Breast epithelium (tissue), 4 donors: Measurements from ENCODE around the gene HOMEZ. TPM values are rescaled to one million over a fixed set of nuclear protein-coding genes. Genes with fewer than 3 reads are reported as not detected.
A peak's percentile ranks its signal among the peaks of the same experiment; 100 is the strongest.
"Not testable (repeated sequence)": the region's sequence is repeated elsewhere in the genome, so short reads cannot be mapped to it uniquely, and the experiment has no call there.

ENCODE experiments used
- DNase-seq, 2 donors: peaks; one replicate each; pipeline ENCODE4 v3.0.0-alpha.2; 2019; ENCODE audit warnings: low spot score in 2 of 2
- H3K27ac ChIP-seq, 2 donors: fragments of 200-600 bp; sonication (generic) in 1 of 2; one replicate each; pipeline ENCODE4 v1.5.1; 2016 to 2019; ENCODE audit warnings: mild to moderate bottlenecking in 1 of 2
- H3K27me3 ChIP-seq, 2 donors: fragments of 200-600 bp; sonication (generic) in 1 of 2; one replicate each; pipeline versions ENCODE4 v1.5.1 to v1.6.0; 2017 to 2019; ENCODE audit warnings: control low read depth in 1 of 2, mild to moderate bottlenecking in 1 of 2
- H3K36me3 ChIP-seq: fragments of 200-600 bp; one replicate; pipeline ENCODE4 v1.5.1; 2019
- H3K4me1 ChIP-seq, 2 donors: fragments of 200-600 bp; sonication (generic); one replicate each; pipeline ENCODE4 v1.5.1; 2016 to 2019; ENCODE audit warnings: control low read depth in 1 of 2
- H3K4me3 ChIP-seq, 3 donors: fragments of 200-600 bp; sonication (generic); 1 replicate in 2 of 3; 2 replicates in 1 of 3; pipeline ENCODE4 v1.5.1; 2016 to 2019; ENCODE audit warnings: mild to moderate bottlenecking in 3 of 3, moderate library complexity in 2 of 3
- H3K9me3 ChIP-seq, 2 donors: fragments of 200-600 bp; sonication (generic) in 1 of 2; one replicate each; pipeline ENCODE4 v1.5.1; 2016 to 2019; ENCODE audit warnings: control low read depth in 1 of 2
- CTCF ChIP-seq, 3 donors: fragments of 450-650 bp; IDR thresholded peaks; one replicate each; pipeline ENCODE4 v1.5.1; 2016 to 2017; ENCODE audit warnings: antibody characterized with exemption in 3 of 3, mild to moderate bottlenecking in 3 of 3, moderate library complexity in 3 of 3
- POLR2A ChIP-seq: fragments of 450-650 bp; IDR thresholded peaks from one replicate; pipeline ENCODE4 v1.6.1; 2016; ENCODE audit warnings: antibody characterized with exemption, mild to moderate bottlenecking, moderate library complexity
- POLR2AphosphoS5 ChIP-seq, 3 donors: sonication (generic); formaldehyde crosslinking; IDR thresholded peaks; one replicate each; pipeline ENCODE4 v1.6.1; 2017; ENCODE audit warnings: antibody characterized with exemption in 3 of 3
- intact Hi-C: fragments of 100-400 bp; cut with DNase I; formaldehyde crosslinking; loops from one replicate; pipeline ENCODE4 v1.15.1; 2023; ENCODE audit warnings: low total_unique reads
- total RNA-seq, 3 donors: library from RNA; depleted of rRNA; stranded (reverse); fragments of >200 nt; gene quantifications; one replicate each; pipeline ENCODE4 v1.1.0, GENCODE V29; 2016

HOMEZ gene
- 10 to 100 TPM; 10.8 to 15.4 (median 12.0) TPM for total RNA-seq

GRCh38 chr14:23286020-23286901 lies at the start of gene HOMEZ:
HOMEZ (minus strand) TSS chr14:23286132; CDS start chr14:23285952, 180 bp downstream.
- intact Hi-C loops, result loop anchor here (10.0 kb wide), 1 partner anchor 79 kb away; the partner anchor contains the start of gene EFS
- H3K27ac ChIP-seq, result peak within 1 kb of the TSS; percentile 97 to 99

GRCh38 chr14:23335623-23336022 lies 49.7 kb upstream of the HOMEZ start:
- TF ChIP-seq CTCF (IDR thresholded peaks at IDR 0.05), result no peak
- TF ChIP-seq POLR2A, result no peak
- TF ChIP-seq POLR2AphosphoS5 (IDR thresholded peaks at IDR 0.05), result no peak
- DNase-seq, result no peak
- no peaks in the 10 kb centered on the region for H3K4me1 ChIP-seq
- no peak overlapping the region for H3K27ac ChIP-seq
- no peaks in the 10 kb centered on the region for H3K9me3 ChIP-seq
- no peak overlapping the region for H3K4me3 ChIP-seq
- intact Hi-C loops, result no loop called here
- no peaks in the 10 kb centered on the region for H3K36me3 ChIP-seq
- no peaks in the 10 kb centered on the region for H3K27me3 ChIP-seq

More at GRCh38 chr14:23286020-23286901, at the start of gene HOMEZ:
- H3K4me1 ChIP-seq, result no peaks in the 10 kb centered on the region
- H3K9me3 ChIP-seq, result no peaks in the 10 kb centered on the region
- H3K36me3 ChIP-seq, result no peaks in the 10 kb centered on the region
- H3K27me3 ChIP-seq, result no peaks in the 10 kb centered on the region
- DNase-seq, result peak; percentile 100
- TF ChIP-seq POLR2AphosphoS5 (IDR thresholded peaks at IDR 0.05) (peak; percentile 53 to 83 (median 75)), CTCF (IDR thresholded peaks at IDR 0.05) (no peak), POLR2A (peak; percentile 17)
- H3K4me3 ChIP-seq, result peak within 1 kb of the TSS; percentile 72 to 99 (median 92)

GRCh38 chr14:23327947-23328744 lies 42.2 kb upstream of the HOMEZ start:
- no peaks in the 10 kb centered on the region for H3K4me1 ChIP-seq
- no peaks in the 10 kb centered on the region for H3K36me3 ChIP-seq
- no peaks in the 10 kb centered on the region for H3K9me3 ChIP-seq
- no peak overlapping the region for H3K27ac ChIP-seq
- intact Hi-C loops, result loop anchor here (5.0 to 10.0 kb wide), 2 partner anchors 49 to 147 kb away; partner anchors contain the start of gene CMTM5
- peak; percentile 61 to 71 for DNase-seq
- H3K27me3 ChIP-seq, result no peaks in the 10 kb centered on the region
- no peak for TF ChIP-seq POLR2A
- peak; percentile 83 to 93 (median 87) for TF ChIP-seq CTCF (IDR thresholded peaks at IDR 0.05)
- no peak overlapping the region for H3K4me3 ChIP-seq

- TF ChIP-seq POLR2A (no peak), POLR2AphosphoS5 (IDR thresholded peaks at IDR 0.05) (no peak), CTCF (IDR thresholded peaks at IDR 0.05) (no peak)
- Histone ChIP-seq H3K27ac (no peak overlapping the region), H3K27me3 (no peaks in the 10 kb centered on the region), H3K4me1 (peaks cover 0 to 4% of the 10 kb centered on the region in 2 donors), H3K9me3 (no peaks in the 10 kb centered on the region), H3K36me3 (no peaks in the 10 kb centered on the region), H3K4me3 (no peak overlapping the region)
- DNase-seq, result no peak
- intact Hi-C loops, result loop anchor here (5.0 to 10.0 kb wide), 2 partner anchors 51 to 148 kb away; partner anchors contain the start of gene CMTM5
Measured at GRCh38 chr14:23326491-23327332, 40.8 kb upstream of the HOMEZ start.

GRCh38 chr14:23325746-23326145 lies 39.8 kb upstream of the HOMEZ start:
- intact Hi-C loops, result loop anchor here (5.0 to 10.0 kb wide), 2 partner anchors 52 to 149 kb away; partner anchors contain the start of gene CMTM5
- H3K9me3 ChIP-seq, H3K4me1 ChIP-seq, H3K36me3 ChIP-seq, H3K27ac ChIP-seq, H3K4me3 ChIP-seq, H3K27me3 ChIP-seq, DNase-seq: not testable (repeated sequence)
